Measurements from ENCODE around the gene MINDY4. TPM values are rescaled to one million over a fixed set of nuclear protein-coding genes. Genes with fewer than 3 reads are reported as not detected.

The MINDY4 gene
- total and polyA plus RNA-seq, 2 donors (not counting 1 experiment from before 2014, with no cell fraction given) = 6.1 to 6.3 TPM

- no peak for TF ChIP-seq EZH2 (IDR thresholded peaks at IDR 0.05; ENCODE audit: low read length, missing control alignments)
- TF ChIP-seq, protein P1, sequence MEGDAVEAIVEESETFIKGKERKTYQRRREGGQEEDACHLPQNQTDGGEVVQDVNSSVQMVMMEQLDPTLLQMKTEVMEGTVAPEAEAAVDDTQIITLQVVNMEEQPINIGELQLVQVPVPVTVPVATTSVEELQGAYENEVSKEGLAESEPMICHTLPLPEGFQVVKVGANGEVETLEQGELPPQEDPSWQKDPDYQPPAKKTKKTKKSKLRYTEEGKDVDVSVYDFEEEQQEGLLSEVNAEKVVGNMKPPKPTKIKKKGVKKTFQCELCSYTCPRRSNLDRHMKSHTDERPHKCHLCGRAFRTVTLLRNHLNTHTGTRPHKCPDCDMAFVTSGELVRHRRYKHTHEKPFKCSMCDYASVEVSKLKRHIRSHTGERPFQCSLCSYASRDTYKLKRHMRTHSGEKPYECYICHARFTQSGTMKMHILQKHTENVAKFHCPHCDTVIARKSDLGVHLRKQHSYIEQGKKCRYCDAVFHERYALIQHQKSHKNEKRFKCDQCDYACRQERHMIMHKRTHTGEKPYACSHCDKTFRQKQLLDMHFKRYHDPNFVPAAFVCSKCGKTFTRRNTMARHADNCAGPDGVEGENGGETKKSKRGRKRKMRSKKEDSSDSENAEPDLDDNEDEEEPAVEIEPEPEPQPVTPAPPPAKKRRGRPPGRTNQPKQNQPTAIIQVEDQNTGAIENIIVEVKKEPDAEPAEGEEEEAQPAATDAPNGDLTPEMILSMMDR (conservative IDR thresholded peaks at IDR 0.05 in 1 of 2, IDR thresholded peaks at IDR 0.05 in 1 of 2; ENCODE audit: low read depth in 1 of 2, low read length in 2 of 2) = no peak
- no peak for DNase-seq (ENCODE audit: low read depth in 2 of 2)
- Histone ChIP-seq H3K9ac (ENCODE audit: insufficient read depth, low read length) (no peak overlapping the region), H3K27ac (ENCODE audit: insufficient read depth, low read length) (no peak overlapping the region), H4K20me1 (ENCODE audit: control insufficient read depth, extremely low read depth, insufficient read depth, low read length) (no peaks in the 10 kb centered on the region), H3K4me1 (ENCODE audit: control insufficient read depth, extremely low read depth, insufficient read depth, low read length) (no peaks in the 10 kb centered on the region), H3K9me3 (ENCODE audit: control insufficient read depth, insufficient read depth, low read depth, low read length) (no peaks in the 10 kb centered on the region), H2AFZ (ENCODE audit: low read length) (no peak overlapping the region), H3K4me3 (replicated peaks in 1 of 4; ENCODE audit: control extremely low read depth in 1 of 4, insufficient read depth in 1 of 4, low read depth in 3 of 4, low read length in 4 of 4) (no peak overlapping the region), H3K27me3 (ENCODE audit: control insufficient read depth, insufficient read depth, low read length) (no peaks in the 10 kb centered on the region), H3K36me3 (ENCODE audit: control insufficient read depth, insufficient read depth, low read length) (no peaks in the 10 kb centered on the region), H3K79me2 (ENCODE audit: control insufficient read depth, insufficient read depth, low read length) (no peaks in the 10 kb centered on the region), H3K4me2 (ENCODE audit: extremely low read depth, insufficient read depth, low read length) (no peak overlapping the region)
Measured at GRCh38 chr7:30899630-30900029, 128.4 kb downstream of the MINDY4 start.

- no peak for DNase-seq (ENCODE audit: low read depth in 2 of 2)
- H3K4me3 ChIP-seq (replicated peaks in 1 of 4; ENCODE audit: control extremely low read depth in 1 of 4, insufficient read depth in 1 of 4, low read depth in 3 of 4, low read length in 4 of 4) = no peak overlapping the region
- no peaks in the 10 kb centered on the region for H3K4me1 ChIP-seq (ENCODE audit: control insufficient read depth, extremely low read depth, insufficient read depth, low read length)
- no peaks in the 10 kb centered on the region for H3K9me3 ChIP-seq (ENCODE audit: control insufficient read depth, insufficient read depth, low read depth, low read length)
- H3K9ac ChIP-seq (ENCODE audit: insufficient read depth, low read length) = no peak overlapping the region
- H3K27me3 ChIP-seq (ENCODE audit: control insufficient read depth, insufficient read depth, low read length) = no peaks in the 10 kb centered on the region
- no peaks in the 10 kb centered on the region for H3K79me2 ChIP-seq (ENCODE audit: control insufficient read depth, insufficient read depth, low read length)
- no peak overlapping the region for H3K27ac ChIP-seq (ENCODE audit: insufficient read depth, low read length)
- no peak overlapping the region for H3K4me2 ChIP-seq (ENCODE audit: extremely low read depth, insufficient read depth, low read length)
- no peaks in the 10 kb centered on the region for H4K20me1 ChIP-seq (ENCODE audit: control insufficient read depth, extremely low read depth, insufficient read depth, low read length)
- no peaks in the 10 kb centered on the region for H3K36me3 ChIP-seq (ENCODE audit: control insufficient read depth, insufficient read depth, low read length)
- no peak overlapping the region for H2AFZ ChIP-seq (ENCODE audit: low read length)
- TF ChIP-seq, protein P1 (conservative IDR thresholded peaks at IDR 0.05 in 1 of 2, IDR thresholded peaks at IDR 0.05 in 1 of 2; ENCODE audit: low read depth in 1 of 2, low read length in 2 of 2) = no peak
- TF ChIP-seq EZH2 (IDR thresholded peaks at IDR 0.05; ENCODE audit: low read length, missing control alignments) = no peak
Measured at GRCh38 chr7:30900053-30900452, 128.8 kb downstream of the MINDY4 start.

DNA sequence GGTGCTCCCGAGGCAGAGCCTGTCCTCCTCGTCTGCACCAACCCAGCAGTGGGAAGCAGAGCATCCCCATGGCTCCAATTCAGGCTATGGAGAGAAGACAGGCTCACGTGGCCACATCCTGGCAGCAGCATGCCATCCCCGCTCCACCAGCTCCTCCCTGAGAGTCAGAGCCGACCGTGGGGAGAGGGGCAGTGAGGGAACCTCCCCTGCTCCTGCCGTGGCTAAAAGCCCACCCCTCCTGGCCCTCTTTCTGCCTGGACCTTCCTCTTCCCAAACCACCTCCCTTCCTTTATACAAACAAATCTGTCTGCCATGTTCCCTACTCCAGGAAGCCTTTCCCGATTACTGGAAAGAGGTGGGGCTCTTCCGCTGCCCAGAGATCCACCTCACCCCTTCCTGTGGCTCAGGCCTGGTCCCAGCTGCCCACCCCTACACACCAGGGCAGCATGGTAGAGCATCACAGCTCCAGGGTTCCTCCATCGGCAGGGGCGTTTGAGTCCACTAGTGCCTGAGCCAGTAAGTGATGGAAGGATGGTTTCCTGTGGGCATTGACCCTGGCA, 129.7 kb downstream of the MINDY4 start:
- Histone ChIP-seq H3K9me3 (ENCODE audit: control insufficient read depth, insufficient read depth, low read depth, low read length) (no peaks in the 10 kb centered on the region), H3K27ac (ENCODE audit: insufficient read depth, low read length) (no peak overlapping the region), H2AFZ (ENCODE audit: low read length) (no peak overlapping the region), H3K4me2 (ENCODE audit: extremely low read depth, insufficient read depth, low read length) (no peak overlapping the region), H3K9ac (ENCODE audit: insufficient read depth, low read length) (no peak overlapping the region), H3K79me2 (ENCODE audit: control insufficient read depth, insufficient read depth, low read length) (no peaks in the 10 kb centered on the region), H3K4me3 (replicated peaks in 1 of 4; ENCODE audit: control extremely low read depth in 1 of 4, insufficient read depth in 1 of 4, low read depth in 3 of 4, low read length in 4 of 4) (no peak overlapping the region), H3K4me1 (ENCODE audit: control insufficient read depth, extremely low read depth, insufficient read depth, low read length) (no peaks in the 10 kb centered on the region), H3K27me3 (ENCODE audit: control insufficient read depth, insufficient read depth, low read length) (no peaks in the 10 kb centered on the region), H4K20me1 (ENCODE audit: control insufficient read depth, extremely low read depth, insufficient read depth, low read length) (no peaks in the 10 kb centered on the region), H3K36me3 (ENCODE audit: control insufficient read depth, insufficient read depth, low read length) (no peaks in the 10 kb centered on the region)
- DNase-seq (ENCODE audit: low read depth in 2 of 2) = no peak
- no peak for TF ChIP-seq EZH2 (IDR thresholded peaks at IDR 0.05; ENCODE audit: low read length, missing control alignments)
- TF ChIP-seq, protein P1 (conservative IDR thresholded peaks at IDR 0.05 in 1 of 2, IDR thresholded peaks at IDR 0.05 in 1 of 2; ENCODE audit: low read depth in 1 of 2, low read length in 2 of 2) = no peak
